ENCODE data around the gene MYBL2.

MYBL2 gene

DNA sequence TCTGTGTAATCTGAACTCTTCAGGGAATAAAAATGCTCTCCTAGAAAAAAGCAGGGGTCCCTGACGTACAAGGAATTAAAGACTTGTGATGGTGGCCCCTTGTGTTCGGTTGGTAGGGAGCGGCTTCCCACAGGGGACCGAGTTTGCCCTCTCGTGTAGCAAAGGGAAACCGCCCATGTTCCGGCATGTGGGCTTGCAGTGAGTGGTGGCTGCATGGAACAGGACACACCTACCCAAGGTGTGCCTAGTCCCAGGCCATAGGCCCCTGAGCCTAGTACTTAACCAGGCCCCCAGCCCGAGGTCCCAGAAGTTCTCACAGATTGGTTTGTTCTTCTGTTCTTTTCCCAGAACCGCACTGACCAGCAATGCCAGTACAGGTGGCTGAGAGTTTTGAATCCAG, 15.5 kb downstream of the MYBL2 start:
- no peak for DNase-seq (ENCODE audit: low spot score)

DNA sequence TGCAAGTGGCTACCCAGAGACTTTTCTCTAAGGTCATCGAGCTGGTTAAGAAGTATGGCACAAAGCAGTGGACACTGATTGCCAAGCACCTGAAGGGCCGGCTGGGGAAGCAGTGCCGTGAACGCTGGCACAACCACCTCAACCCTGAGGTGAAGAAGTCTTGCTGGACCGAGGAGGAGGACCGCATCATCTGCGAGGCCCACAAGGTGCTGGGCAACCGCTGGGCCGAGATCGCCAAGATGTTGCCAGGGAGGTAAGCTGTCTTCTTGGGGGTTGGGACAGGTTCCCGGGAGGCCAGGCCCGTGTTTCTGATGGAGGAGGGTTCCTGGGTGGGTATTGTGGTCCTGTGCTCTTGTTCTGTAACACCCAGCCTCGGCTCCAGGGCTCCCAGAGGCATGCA, 19.9 kb downstream of the MYBL2 start:
- DNase-seq (ENCODE audit: low spot score) = no peak

DNA sequence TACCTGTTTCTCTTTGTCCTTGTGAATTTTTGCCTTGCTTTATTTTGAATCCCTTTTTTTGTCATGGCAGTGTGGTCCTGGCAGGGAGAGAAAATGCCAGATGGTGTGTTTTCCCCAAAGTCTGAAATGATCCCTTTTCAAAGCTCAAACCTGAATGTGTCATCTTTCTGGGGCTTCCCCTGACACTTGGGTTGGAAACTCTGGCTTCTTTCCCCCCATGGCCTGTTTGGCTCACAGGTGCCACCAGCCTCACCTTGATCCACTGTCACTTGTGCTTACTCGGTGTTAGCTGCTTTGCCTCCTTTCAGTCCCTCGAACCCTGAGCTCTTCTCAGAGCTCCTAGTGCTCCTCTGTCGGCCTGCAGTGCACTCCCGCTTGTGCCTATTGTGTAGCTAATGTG, 22.3 kb downstream of the MYBL2 start:
- no peak for DNase-seq (ENCODE audit: low spot score)

DNA sequence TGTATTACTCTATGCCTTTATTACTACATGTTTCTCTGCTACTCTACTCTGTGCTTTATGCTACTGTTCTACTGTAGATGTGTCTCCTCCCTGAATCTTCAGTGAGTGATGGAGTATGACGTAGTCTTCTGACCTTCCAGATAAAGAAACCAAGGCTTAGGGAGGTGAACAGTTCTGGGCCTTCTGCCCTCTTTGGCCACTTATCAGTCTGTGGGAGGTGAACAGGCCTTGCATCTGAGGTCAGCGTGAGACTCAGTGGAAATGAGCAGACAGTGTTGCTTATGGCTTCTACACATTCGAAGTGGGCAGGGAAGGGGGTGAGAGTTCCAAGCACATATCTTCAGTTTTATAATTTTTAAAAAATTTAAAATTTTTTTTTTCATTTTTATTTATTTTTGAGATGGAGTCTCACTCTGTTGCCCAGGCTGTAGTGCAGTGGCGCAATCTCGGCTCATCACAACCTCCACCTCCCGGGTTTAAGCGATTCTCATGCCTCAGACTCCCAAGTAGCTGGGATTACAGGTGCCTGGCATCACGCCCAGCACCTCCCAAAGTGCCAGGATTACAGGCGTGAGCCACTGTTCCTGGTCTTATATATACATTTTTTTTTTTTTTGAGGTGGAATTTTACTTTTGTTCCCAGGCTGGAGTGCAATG, 24.2 kb downstream of the MYBL2 start:
- DNase-seq (ENCODE audit: low spot score) = no peak

DNA sequence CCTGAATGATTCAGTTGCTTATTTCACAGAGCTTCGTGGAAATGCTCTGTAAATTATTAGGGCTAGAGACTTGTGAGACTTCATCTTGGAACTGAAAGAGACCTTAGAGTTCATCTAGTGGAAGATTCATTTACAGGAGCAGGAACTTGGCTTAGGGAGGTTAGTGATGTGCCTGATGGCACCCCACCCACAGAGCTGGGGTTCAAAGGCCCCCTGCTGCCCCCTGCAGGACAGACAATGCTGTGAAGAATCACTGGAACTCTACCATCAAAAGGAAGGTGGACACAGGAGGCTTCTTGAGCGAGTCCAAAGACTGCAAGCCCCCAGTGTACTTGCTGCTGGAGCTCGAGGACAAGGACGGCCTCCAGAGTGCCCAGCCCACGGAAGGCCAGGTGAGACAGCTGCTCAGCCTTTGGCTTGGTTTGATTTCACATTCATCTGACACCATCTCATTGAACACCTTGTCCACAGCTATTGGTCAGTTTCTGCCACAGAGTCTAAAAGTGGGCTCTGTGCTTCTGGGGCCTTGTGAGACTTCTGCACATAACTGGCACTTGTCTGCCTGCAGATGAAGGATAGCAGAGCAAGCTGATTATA, 25.1 kb downstream of the MYBL2 start:
- DNase-seq (ENCODE audit: low spot score) = peak; percentile 29

DNA sequence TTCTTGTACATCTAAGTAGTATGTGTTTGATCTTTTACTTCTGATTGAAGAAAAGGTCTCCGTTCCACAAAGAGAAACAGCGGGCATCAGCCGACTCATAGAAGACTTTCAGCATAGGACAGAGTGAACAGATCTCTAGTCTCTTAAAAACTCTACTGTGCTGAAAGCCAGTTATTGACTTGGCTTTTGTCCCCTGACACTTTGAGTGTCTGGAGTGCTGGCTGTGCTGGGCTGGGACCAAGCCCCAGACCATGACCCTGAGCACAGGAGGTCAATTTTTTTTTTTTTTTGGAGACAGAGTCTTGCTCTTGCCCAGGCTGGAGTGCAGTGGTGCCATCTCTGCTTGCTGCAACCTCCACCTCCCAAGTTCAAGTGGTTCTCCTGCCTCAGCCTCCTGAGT, 27.8 kb downstream of the MYBL2 start:
- no peak for DNase-seq (ENCODE audit: low spot score)

DNA sequence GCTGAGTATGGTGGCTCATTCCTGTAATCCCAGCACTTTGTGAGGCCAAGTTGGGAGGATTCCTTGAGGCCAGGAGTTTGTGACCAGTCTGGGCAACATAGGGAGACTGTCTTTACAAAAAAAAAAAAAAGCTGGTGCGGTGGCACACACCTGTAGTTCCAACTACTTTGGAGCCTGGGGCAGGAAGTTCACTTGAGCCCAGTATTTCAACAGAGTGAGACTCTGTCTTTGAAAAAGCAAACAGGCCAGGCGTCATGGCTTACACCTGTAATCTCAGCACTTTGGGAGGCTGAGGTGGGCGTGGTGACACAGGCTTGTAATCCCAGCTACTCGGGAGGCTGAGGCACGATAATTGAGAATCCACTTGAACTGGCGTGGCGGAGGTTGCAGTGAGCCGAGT, 28.7 kb downstream of the MYBL2 start:
- no peak for DNase-seq (ENCODE audit: low spot score)

DNA sequence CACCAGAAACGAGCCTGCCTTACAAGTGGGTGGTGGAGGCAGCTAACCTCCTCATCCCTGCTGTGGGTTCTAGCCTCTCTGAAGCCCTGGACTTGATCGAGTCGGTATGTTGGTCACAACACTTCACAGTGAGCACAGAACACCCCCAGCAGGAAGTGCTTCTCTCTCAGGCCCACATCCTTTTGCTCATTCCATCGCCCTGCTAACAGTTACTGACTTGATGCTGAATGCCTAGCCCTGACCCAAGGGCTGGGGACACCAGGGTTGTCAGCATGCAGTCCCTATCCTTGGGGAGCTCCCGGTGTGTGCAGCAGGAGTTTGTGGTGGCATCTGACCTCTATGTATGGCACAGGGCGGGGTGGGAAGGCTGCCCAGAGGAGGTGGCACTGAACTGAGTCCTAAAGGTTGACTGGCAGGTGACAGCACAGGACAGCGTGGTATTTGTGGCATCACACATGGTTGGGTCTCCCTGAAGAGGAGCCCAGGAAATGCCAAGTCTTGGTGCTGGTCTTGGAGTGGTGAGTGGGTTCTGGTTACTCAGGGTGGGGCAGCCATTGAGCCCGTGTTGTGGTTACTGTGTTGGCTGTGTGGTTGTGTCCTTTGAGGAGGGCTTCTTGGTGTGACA, 33.1 kb downstream of the MYBL2 start:
- no peak for DNase-seq (ENCODE audit: low spot score)

DNA sequence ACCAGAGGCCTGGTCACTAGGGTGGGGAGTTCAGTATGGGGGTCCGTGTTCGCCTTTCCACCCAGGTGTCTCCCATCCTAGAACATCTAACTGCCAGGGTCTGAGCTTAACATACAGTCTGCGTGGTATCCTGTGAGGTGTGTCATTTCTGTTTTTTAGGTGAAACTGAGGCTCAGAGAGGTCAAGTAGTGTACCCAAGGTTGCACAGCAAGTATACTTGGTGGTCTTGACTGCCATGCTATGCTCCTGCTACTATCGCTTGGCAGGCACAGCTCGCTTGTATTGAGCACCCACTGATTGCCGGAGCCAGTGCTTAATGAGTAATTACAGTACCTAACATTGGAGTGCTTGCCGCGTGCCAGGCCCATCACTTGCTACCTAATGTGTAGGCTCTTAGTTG, 33.7 kb downstream of the MYBL2 start:
- no peak for DNase-seq (ENCODE audit: low spot score)

DNA sequence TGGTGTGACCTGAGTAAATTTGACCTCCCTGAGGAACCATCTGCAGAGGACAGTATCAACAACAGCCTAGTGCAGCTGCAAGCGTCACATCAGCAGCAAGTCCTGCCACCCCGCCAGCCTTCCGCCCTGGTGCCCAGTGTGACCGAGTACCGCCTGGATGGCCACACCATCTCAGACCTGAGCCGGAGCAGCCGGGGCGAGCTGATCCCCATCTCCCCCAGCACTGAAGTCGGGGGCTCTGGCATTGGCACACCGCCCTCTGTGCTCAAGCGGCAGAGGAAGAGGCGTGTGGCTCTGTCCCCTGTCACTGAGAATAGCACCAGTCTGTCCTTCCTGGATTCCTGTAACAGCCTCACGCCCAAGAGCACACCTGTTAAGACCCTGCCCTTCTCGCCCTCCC, 35.6 kb downstream of the MYBL2 start:
- DNase-seq (ENCODE audit: low spot score) = no peak

DNA sequence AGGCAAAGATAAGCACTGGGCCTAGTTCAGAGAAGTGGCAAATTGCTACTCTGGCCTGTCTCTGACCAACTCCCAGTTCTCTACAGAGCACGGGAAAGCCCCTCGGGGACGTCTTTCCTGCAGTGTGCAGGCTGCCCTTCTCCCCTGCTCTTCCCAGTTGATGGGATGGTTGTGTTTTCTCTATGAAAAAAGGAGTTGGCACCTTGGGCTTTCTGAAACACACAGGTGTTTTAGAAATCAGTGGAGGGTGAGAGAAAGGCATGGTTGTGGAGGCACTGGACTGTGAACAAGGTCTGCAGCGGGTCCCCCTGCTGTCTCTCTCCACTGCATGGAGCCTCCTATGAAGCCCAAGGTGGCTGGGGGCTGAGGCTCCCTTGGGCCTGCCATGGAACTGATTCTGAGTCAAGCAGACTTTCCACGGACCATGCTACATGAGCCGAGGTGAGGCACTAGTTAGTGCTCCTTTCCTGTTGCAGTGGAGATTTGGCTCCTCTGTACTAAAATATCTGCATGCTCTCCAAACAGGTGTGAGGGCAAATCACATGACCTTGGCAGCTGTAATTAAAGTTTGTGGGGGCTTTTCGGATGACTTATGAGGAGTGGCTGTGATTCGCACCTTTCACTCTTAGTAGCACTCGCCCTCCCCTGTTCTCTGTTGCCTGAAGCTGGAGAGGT, 43.6 kb downstream of the MYBL2 start:
- no peak for DNase-seq (ENCODE audit: low spot score)

DNA sequence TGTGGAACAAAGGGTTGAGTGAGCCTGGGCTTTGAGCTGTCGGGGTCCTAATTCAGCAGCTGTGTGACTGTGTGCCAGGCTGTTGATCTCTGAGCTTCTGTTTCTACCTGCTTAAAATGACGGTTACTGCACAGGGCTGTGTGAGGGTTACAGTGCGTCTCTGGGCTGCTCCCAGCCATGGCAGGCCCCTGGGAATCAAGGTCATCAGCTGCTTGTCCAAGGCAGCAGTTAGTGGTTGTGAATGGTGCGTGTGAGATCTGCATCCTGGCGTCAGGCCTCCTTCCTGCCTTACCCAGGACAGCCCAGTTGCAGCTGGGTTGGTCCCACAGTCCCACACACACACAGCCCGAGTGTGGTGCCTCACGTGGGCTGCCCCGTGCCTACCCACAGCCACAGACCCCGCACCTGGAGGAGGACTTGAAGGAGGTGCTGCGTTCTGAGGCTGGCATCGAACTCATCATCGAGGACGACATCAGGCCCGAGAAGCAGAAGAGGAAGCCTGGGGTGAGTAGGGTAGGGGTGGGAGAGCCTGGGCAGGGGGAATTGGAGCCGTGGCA, 44.3 kb downstream of the MYBL2 start:
- DNase-seq (ENCODE audit: low spot score) = no peak

DNA sequence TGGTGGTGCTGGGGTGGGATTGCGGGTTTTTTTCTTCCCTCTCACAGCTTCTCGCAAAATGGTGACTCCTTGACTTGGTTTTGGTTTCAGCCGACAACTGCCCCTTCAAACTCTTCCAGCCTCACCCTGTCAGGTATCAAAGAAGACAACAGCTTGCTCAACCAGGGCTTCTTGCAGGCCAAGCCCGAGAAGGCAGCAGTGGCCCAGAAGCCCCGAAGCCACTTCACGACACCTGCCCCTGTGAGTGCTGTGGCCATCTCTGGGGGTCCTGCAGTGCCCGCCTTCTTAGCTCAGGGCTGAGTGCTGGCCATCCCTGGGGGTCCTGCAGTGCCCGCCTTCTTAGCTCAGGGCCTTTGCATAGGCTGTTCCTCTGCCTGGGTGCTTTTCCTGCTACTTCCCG, 48.1 kb downstream of the MYBL2 start:
- DNase-seq (ENCODE audit: low spot score) = no peak

DNA sequence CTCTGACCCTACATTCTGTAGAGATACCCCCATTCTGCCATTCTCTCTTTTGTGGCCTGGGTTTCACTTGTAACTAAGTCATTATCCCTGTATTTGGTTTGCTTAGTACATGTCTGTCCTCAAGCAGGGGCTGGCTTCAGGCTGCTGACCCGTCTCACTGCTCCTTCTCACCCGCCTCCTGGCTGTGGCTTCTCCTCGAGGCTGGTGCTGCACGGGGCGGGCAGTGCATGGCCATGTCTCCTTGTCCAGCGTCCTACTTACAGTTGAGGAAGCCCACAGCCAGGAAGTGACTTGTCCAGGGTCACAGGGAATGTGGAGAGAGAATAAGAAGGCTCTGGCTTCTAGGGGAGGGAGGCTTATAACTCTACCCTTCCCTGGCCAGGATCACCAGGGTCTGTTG, 48.6 kb downstream of the MYBL2 start:
- DNase-seq (ENCODE audit: low spot score) = no peak

DNA sequence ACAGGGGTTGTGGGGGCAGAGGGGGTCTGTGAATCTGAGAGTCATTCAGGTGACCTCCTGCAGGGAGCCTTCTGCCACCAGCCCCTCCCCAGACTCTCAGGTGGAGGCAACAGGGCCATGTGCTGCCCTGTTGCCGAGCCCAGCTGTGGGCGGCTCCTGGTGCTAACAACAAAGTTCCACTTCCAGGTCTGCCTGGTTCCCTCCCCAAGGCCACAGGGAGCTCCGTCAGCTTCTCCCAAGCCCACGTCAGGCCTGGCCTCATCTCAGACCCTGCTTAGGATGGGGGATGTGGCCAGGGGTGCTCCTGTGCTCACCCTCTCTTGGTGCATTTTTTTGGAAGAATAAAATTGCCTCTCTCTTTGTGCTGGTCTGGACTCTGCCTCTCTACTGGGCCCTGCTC, 49.2 kb downstream of the MYBL2 start:
- no peak for DNase-seq (ENCODE audit: low spot score)

DNA sequence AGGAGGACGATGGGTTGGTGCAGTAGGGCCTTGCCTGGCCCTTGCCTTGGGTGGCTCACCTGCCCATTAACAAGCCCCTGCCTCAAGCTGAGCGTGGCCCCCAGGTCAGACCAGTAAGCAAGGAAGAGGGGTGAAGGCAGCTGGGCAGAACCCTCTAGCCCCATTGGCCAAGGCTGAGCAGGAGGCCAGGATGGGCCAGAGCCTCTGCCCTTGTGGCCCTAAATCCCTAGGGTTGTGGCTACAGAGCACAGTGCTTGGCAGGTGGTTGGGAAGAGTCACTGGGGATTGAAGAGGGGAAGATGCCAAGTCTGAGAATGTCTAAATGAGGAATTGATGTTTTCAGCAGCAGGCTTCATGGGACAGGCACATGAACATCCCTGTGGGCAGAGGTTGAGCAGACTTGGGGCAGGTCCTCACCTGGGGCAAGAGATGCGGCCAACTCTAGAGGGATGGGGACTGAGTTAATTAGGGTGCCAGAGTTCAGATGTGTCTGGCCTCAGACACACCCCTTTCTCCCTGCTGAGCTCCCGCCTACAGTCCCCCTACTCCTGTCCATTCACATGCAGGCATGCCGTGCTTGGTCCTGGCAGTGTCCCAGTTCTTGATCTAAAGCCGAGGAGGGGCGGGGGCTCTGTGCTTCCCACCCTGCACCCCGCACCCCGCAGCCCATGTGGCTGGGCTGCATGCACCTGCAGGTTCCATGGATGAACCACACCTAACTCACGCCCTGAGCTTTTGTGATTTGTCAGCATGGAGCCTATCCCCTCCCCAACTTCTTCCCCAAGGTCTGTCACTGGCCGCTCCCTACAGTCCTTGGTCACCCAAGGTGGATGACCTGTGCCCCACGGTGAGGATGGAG, 50.1 kb downstream of the MYBL2 start:
- DNase-seq (ENCODE audit: low spot score) = no peak

DNA sequence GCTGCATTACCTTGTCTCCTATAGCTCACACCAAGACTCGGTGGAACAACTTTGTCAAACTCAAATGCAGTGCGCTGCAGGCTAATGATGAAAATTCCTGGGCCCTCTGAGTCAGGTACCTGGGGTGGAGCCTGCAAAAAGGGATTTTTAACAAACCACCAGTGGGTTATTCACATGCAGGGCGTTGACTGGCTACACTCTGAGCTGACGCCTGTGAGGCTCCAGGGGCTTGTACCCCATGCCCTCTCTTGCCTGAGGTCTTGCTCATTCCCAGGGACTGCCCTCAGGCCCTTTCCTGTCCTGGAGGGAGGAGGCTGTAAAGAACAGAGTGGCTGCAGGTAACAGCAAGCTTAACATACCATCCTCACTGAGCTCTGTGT, 50.7 kb downstream of the MYBL2 start:
- DNase-seq (ENCODE audit: low spot score) = no peak

DNA sequence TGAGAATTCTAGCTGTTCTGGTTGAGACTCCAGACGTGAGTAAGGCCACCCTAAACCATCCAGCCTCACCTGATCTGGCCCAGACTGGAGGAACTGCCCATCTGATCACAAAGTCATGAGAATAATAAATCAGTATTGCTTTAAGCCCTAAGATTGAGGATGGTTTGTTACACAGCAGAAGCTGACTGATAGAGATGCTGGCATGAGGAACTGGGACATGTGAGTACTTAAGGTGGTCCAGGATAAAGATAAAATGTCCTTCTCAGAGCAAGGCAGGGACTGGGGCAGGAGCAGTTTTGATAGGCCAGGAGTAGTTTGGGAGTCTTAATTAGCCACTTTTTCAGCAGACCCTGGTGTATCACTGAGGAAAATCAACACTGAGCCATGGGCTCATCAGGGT, 53.1 kb downstream of the MYBL2 start:
- DNase-seq (ENCODE audit: low spot score) = no peak

DNA sequence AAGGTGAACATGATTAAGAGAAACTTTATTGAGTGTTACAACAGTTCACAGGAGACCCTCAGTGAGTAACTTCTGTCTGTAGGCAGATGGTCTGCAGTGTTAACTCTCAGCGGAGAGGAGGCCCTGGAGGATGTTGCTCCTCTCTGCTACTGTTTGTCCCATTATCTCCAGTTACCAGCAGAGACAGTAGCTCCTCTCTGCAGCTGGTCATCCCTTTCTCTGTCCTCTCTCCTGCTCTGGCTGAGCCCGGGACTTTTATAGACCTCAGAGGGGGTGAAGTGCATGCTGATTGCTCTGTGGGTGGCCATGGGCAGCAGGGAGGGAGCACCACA, 54.1 kb downstream of the MYBL2 start:
- DNase-seq (ENCODE audit: low spot score) = no peak

DNA sequence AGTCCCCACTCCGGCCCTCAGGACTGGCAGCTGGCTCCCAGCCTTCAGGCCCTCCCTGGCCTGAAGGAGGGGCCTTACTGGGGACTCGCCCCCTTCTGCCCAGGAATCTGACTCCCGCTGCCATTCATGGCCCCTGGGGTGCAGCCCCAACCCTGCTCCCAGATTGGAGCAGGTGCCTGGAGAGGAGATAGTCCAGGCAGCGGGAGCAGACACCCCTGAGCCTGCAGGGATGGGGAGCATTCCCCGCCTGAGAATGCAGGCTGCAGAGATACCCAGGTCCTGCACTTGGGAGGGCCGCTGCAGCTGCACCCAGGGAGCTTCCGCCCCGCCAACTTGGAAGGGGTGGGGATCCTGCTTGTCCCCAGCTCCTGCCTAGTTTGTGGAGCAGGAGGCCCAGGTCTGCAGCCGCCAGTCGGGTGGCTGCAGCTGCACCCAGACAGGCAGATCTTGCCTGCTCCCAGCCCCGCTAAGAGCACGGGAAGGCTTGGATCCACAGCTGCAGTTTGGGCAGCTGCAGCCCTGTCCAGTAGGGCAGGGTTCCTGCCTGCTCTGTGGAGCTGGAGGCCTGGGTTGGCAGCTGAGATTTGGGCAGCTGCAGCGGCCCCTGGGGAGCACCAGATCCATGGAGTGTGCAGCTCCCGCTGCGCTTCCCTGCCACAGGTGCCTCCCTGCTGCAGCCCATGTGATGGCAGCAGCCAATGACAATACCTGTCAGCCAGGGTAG, 54.7 kb downstream of the MYBL2 start:
- no peak for DNase-seq (ENCODE audit: low spot score)

DNA sequence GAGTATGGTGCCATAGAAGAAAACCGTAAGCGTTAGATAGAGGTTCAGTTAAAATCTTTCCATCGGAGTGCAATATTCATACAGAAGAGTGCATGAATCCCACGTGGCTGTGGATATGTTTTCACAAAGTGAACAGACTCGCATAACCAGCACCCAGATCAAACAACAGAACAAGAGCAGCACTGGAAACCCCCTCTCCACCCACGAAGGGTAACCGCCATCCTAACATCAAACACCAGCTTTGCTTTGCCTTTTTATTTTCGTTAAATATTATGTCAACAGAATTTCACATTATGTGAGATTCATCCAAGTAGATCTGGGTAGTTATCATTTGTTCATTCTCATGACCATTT, 55.2 kb downstream of the MYBL2 start:
- no peak for DNase-seq (ENCODE audit: low spot score)

DNA sequence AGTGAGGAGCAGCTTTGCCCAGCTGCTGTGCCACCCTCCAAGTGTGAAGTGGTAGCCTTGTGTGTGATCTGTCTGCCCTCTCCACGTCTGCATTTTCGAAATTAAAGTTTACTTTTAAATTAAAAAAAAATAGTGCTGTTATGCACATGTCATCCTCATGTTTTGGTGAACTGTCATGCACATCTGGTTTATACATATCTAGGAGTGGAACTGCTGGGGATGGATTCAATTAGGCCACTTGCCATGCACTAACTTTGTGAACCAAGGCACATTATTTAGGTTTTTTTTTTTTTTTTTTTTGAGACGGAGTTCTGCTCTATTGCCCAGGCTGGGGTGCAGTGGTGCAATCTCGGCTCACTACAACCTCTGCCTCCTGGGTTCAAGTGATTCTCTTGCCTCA, 56.3 kb downstream of the MYBL2 start:
- DNase-seq (ENCODE audit: low spot score) = no peak
